OCI-LY3 (cell line): ENCODE results near the gene PDPR.
"Not testable (repeated sequence)": the region's sequence is repeated elsewhere in the genome, so short reads cannot be mapped to it uniquely, and the experiment has no call there.

ENCODE experiments used
- EZH2phosphoT487 ChIP-seq: fragments of 200-600 bp; shearing (Covaris generic); IDR thresholded peaks from 2 replicates; pipeline ENCODE4 v1.6.1; 2018; ENCODE audit warnings: antibody characterized with exemption, mixed run types, low read depth
- TF ChIP-seq, protein P1 (sequence below): fragments of 200-600, 300-600 bp; sonication (generic); IDR thresholded peaks from 2 replicates; pipeline ENCODE4 v1.5.1; 2014; ENCODE audit warnings: antibody characterized with exemption, low read length, low read depth

GRCh38 chr16:70187858-70188607 lies 73.9 kb downstream of the PDPR start:
- TF ChIP-seq, protein P1, sequence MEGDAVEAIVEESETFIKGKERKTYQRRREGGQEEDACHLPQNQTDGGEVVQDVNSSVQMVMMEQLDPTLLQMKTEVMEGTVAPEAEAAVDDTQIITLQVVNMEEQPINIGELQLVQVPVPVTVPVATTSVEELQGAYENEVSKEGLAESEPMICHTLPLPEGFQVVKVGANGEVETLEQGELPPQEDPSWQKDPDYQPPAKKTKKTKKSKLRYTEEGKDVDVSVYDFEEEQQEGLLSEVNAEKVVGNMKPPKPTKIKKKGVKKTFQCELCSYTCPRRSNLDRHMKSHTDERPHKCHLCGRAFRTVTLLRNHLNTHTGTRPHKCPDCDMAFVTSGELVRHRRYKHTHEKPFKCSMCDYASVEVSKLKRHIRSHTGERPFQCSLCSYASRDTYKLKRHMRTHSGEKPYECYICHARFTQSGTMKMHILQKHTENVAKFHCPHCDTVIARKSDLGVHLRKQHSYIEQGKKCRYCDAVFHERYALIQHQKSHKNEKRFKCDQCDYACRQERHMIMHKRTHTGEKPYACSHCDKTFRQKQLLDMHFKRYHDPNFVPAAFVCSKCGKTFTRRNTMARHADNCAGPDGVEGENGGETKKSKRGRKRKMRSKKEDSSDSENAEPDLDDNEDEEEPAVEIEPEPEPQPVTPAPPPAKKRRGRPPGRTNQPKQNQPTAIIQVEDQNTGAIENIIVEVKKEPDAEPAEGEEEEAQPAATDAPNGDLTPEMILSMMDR = not testable (repeated sequence)
- not testable (repeated sequence) for TF ChIP-seq EZH2phosphoT487
